Measurements from ENCODE around the gene TCF7L1. TPM values are rescaled to one million over a fixed set of nuclear protein-coding genes. Genes with fewer than 3 reads are reported as not detected.

The TCF7L1 gene
- total and polyA plus RNA-seq, 2 donors (not counting 3 experiments of a cell fraction or from before 2014, with no cell fraction given) = 9.6 to 17.4 TPM

DNA sequence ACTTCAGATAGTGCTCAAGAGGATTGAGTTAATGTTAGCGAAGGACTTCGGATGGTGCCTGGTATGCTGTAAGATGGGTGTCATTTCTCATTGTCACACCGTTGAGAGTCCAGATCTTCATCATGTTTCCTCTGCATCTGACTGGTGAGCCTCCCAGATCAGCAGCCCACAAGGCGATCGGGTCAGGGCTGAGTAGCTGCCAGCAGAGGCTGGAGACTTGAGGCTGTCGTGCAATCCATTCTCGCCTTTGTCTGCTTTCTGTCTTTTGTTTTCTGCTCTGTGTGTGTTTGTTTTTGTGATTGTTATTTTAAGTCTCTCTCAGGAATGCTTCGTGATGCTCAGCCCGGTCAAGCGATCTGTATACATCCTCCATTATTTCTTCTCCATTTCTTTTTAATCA is 98.8 kb downstream of the TCF7L1 start:
- dilution Hi-C loops (cut with MboI; ENCODE audit: extremely low pct_ligation_motif_present, low sequenced_read_pairs) = no loop called here
- Histone ChIP-seq H3K4me1 (ENCODE audit: control insufficient read depth, extremely low read depth, insufficient read depth, low read length) (no peaks in the 10 kb centered on the region), H3K36me3 (ENCODE audit: control insufficient read depth in 2 of 2, extremely low read depth in 1 of 2, insufficient read depth in 2 of 2, low read length in 2 of 2) (no peaks in the 10 kb centered on the region), H3K9me1 (replicated peaks; ENCODE audit: control insufficient read depth, extremely low read depth, insufficient read depth, low read length) (no peaks in the 10 kb centered on the region), H2AFZ (ENCODE audit: low read depth, low read length) (no peak overlapping the region), H4K20me1 (replicated peaks; ENCODE audit: control insufficient read depth, extremely low read depth, insufficient read depth, low read length) (peaks cover 2% of the 10 kb centered on the region), H3K4me2 (ENCODE audit: insufficient read depth, low read length) (no peak overlapping the region), H3K9ac (replicated peaks; ENCODE audit: extremely low read depth, insufficient read depth, low read length) (no peak overlapping the region), H3K4me3 (replicated peaks in 1 of 3; ENCODE audit: insufficient read depth in 1 of 3, low read depth in 1 of 3, low read length in 3 of 3) (no peak overlapping the region), H3K9me3 (replicated peaks; ENCODE audit: control insufficient read depth, insufficient read depth, low read length) (no peaks in the 10 kb centered on the region), H3K27me3 (ENCODE audit: control insufficient read depth in 2 of 2, insufficient read depth in 2 of 2, low read length in 2 of 2) (peaks cover 0 to 1% of the 10 kb centered on the region in 2 experiments), H3K79me2 (ENCODE audit: control insufficient read depth, insufficient read depth, low read length) (no peaks in the 10 kb centered on the region), H3K27ac (ENCODE audit: insufficient read depth, low read depth, low read length) (no peak overlapping the region)
- no TSS peak for BruUV-seq (replicated peaks)
- TF ChIP-seq MYC (IDR thresholded peaks at IDR 0.05; ENCODE audit: low read depth, low read length) (no peak), POLR2AphosphoS5 (IDR thresholded peaks at IDR 0.05; ENCODE audit: insufficient read depth, low read depth, low read length) (no peak), POLR2A (IDR thresholded peaks at IDR 0.05; ENCODE audit: low read depth, low read length) (no peak), GATA2 (IDR thresholded peaks at IDR 0.05; ENCODE audit: insufficient read depth, insufficient read length, low read depth, low read length) (no peak), JUN (IDR thresholded peaks at IDR 0.05; ENCODE audit: borderline replicate concordance, insufficient read depth, insufficient read length, low read depth) (no peak), EZH2 (IDR thresholded peaks at IDR 0.05; ENCODE audit: borderline replicate concordance, low read depth, low read length, severe bottlenecking) (no peak), FOS (IDR thresholded peaks at IDR 0.05; ENCODE audit: borderline replicate concordance, insufficient read depth, low read length) (no peak)
- TF ChIP-seq, protein P1, sequence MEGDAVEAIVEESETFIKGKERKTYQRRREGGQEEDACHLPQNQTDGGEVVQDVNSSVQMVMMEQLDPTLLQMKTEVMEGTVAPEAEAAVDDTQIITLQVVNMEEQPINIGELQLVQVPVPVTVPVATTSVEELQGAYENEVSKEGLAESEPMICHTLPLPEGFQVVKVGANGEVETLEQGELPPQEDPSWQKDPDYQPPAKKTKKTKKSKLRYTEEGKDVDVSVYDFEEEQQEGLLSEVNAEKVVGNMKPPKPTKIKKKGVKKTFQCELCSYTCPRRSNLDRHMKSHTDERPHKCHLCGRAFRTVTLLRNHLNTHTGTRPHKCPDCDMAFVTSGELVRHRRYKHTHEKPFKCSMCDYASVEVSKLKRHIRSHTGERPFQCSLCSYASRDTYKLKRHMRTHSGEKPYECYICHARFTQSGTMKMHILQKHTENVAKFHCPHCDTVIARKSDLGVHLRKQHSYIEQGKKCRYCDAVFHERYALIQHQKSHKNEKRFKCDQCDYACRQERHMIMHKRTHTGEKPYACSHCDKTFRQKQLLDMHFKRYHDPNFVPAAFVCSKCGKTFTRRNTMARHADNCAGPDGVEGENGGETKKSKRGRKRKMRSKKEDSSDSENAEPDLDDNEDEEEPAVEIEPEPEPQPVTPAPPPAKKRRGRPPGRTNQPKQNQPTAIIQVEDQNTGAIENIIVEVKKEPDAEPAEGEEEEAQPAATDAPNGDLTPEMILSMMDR (IDR thresholded peaks at IDR 0.05; ENCODE audit: extremely low read depth in 1 of 2, insufficient read depth in 1 of 2, low read depth in 1 of 2, low read length in 2 of 2) = no peak
- TF ChIP-seq, protein P2, sequence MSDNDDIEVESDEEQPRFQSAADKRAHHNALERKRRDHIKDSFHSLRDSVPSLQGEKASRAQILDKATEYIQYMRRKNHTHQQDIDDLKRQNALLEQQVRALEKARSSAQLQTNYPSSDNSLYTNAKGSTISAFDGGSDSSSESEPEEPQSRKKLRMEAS (IDR thresholded peaks at IDR 0.05; ENCODE audit: insufficient read depth, insufficient read length) = no peak
- POLR2A ChIA-PET = no interaction called here
- DNase-seq (ENCODE audit: low read depth, low spot score) (no peak), FAIRE-seq (no peak)
- intact Hi-C loops (cut with micrococcal nuclease) = no loop called here
- CTCF ChIA-PET = interaction anchor here (1.1 kb wide), 1 partner anchor 11 kb away, joined by 3 read pairs; no protein-coding TSS in a partner anchor

Measured in endothelial cell of umbilical vein (primary cell).